SK-N-MC (cell line): ENCODE data around the gene MAP10.

Experiments used
- DNase-seq: peaks from one replicate; pipeline ENCODE4 v3.0.0-alpha.2; 2011; ENCODE audit warnings: low read depth, low spot score
- H3K27ac ChIP-seq: fragments of 200-600 bp; sonication (generic); 2 replicates; pipeline ENCODE4 v1.5.1; 2016; ENCODE audit warnings: mixed run types
- H3K36me3 ChIP-seq: fragments of 200-600 bp; sonication (generic); 2 replicates; pipeline ENCODE4 v1.6.1; 2017; ENCODE audit warnings: antibody characterized with exemption, low read length, mixed read lengths; ENCODE audit not compliant: insufficient read depth
- H3K4me3 ChIP-seq: fragments of 200-600 bp; sonication (generic); 2 replicates; pipeline ENCODE4 v1.5.1; 2016
- H3K9ac ChIP-seq: fragments of 200-600 bp; sonication (generic); 2 replicates; pipeline ENCODE4 v1.8.0; 2017; ENCODE audit warnings: mixed run types, mixed read lengths; ENCODE audit not compliant: insufficient read length
- H3K9me3 ChIP-seq: fragments of 200-600 bp; sonication (generic); 2 replicates; pipeline ENCODE4 v1.6.1; 2017; ENCODE audit warnings: low read depth, mild to moderate bottlenecking, antibody characterized with exemption, low read length, moderate library complexity, mixed read lengths
- EZH2 ChIP-seq: fragments of 200-600 bp; sonication (generic); IDR thresholded peaks from one replicate; pipeline ENCODE4 v1.6.1; 2017; ENCODE audit warnings: antibody characterized with exemption
- FOXP2 ChIP-seq: optimal IDR thresholded peaks from 2 replicates; pipeline ENCODE3; 2011; ENCODE audit warnings: mild to moderate bottlenecking, moderate library complexity; ENCODE audit not compliant: insufficient read depth; ENCODE audit errors: extremely low read length, control extremely low read depth
- POLR2AphosphoS5 ChIP-seq: IDR thresholded peaks from 2 replicates; pipeline ENCODE4 v1.6.1; 2012; ENCODE audit warnings: mild to moderate bottlenecking, low read depth, low read length, borderline replicate concordance

Gene MAP10

DNA sequence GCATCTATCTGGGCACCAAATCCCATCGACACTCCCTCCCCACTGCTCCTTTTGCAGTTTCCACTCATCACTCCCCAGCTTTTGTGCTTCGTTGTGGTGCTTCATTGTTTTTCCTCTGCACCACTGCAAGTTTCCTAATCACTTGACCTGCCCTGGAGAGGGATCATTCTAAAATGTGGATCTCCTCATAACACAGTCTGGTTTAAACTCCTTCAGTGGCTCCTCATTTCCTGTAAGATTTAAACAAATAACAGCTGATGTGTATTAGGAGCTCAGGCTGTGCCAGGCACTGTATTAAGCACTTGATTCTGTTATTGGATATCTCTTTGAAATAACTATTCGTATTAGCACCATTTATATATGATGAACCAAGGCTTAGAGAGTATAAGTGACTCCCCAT, 51.3 kb downstream of the MAP10 start:
- TF ChIP-seq EZH2 (no peak), FOXP2 (no peak), POLR2AphosphoS5 (no peak)
- Histone ChIP-seq H3K36me3 (no peaks in the 10 kb centered on the region), H3K9ac (no peak overlapping the region), H3K4me3 (no peak overlapping the region), H3K27ac (no peak overlapping the region), H3K9me3 (no peaks in the 10 kb centered on the region)
- no peak for DNase-seq
